ENCODE data around the gene NUDT17.
A peak's percentile ranks its signal among the peaks of the same experiment; 100 is the strongest.

NUDT17 gene

DNA sequence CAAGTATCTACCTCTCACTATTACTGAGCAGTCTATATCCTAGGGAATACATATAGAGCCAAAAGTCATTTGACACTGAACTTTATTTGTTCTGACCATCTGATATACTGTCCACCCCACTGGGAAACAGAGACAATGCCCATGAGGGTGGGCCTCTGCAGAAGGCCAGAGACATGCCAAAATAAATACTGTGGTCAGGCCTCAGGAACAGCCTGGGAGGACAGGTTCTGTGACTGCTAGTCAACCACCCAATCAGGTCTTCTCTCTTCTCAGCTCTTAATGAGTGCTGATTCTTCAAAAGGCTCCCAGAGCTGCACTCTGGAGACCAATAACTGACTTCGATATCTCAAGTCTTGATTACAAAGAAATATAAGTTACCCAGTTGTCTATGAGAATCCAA, 45.7 kb downstream of the NUDT17 start:
- no peak for DNase-seq (ENCODE audit: low read depth)

DNA sequence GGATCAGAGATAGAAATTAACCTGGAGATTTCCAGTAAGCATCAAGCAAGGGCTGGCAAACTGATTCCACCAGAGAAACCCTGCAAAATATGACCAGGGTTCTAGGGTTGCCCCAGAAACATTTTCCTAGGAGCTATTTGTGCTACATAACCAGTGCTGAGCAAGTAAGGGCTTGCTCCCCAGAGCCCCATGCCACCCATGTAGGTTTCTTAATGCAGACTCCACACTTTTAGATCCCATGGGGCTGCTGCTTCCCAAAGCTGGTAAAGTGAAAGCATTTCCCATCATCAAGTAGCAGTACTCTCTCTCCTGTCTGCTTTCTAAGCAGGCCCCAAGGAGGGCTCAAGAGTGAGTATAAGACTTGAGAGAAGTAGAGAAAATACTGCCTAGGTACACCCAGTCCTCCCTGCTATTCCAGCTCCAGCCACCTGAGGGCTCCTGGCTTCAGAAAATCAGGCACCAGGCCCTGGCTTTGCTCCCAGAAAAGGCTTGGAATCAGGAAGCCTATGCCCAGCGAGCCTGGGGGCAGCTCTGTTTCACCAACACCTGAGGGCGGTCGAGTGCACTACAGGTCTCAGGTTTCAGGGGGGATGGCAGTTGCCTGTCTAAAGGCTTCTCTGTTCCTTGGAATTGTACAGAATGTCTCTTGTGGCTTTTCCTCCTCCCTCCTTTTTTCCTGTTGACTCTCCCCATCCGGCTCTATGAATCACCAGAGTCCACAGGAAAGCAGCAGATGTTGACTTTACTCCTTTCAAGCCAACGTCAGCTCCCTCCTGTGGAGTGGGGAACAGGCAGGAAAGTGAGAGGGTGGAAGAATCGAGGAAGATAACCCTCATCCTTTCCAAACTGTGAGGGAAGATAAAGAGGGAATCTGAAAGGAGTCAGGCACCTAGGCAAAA, 46.4 kb downstream of the NUDT17 start:
- peak; percentile 99 for DNase-seq (ENCODE audit: low read depth)

DNA sequence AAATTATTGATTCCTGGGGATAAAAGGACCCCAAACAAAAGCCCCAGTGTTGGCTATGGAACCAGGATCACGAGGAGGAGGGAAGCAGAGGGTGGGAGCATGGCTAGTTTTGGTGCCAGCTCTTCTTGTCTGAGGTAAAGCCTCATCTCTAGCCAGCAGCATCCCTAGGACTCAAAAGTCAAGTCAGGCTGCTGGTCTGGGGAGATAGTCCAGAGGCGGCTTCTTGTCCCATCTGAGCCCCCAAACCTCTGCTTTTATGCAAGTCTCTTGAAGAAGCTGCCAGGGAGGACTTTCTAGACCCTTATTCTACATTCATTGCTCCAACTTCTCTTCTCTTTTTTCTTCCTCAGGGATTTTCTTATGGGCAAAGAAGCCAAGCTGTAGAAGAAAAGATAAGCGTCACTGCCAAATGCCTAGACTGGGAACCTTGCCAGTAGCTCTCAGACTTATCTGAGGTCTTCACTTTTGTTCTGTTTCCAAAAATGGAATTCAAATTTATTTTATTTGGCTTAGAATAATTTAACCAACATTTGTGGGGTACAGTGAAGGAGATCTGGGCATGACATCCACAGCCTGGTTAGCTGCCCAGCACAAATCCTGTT, 47.2 kb downstream of the NUDT17 start:
- DNase-seq (ENCODE audit: low read depth): no peak

DNA sequence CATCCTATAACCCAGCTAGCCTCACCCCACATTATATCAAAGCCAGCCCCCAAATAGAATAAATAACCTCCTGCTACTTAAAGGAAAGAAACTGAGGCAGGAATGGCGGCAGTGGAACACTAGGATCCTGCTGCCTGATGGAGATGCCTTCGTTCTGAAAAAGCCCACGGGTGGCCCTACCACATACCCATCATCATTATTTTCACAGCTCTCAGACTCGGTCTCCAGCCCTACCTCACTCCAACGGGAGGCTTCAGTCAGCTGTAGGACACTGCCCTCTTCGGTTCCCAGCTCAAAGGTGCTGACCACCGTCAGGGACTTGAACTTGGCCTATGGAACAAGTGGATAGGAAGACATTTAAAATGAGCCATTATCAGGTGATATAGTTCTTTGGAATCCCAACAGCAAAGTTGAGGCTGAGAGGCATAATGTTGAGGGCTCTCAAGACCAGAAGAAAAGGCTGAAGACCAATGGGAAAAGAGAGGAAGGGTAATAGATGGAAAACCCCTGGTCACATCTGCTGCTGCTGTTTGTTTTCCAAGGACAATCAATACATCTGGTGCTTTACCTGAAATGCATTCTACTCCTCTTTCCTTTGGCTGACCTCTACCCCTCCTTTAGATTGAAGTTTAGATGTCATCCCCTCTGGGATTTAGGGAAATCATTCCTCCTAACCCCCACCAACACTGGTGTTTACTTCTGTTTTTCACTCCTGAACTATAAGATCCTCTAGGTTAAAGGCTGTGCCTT, 48.1 kb downstream of the NUDT17 start:
- DNase-seq (ENCODE audit: low read depth): no peak

DNA sequence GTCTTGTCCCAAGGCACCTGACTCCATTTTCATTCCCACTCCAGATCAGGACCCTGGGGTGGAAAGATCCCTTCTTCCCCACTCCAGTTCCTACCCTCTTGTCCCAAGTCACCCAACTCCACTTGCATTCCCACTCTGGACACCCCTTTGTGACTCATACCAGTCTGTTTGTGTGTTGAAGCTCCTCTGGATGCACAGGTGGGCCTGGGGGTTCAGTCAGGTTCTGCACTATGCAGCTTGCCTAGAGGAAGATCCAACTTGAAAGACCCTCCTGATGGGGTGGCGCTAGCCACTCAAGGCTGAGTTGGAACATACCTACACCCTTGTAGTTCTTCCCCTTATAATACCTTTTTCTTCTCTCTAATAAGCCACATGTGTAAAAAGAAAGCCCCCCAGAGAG, 50.0 kb downstream of the NUDT17 start:
- no peak for DNase-seq (ENCODE audit: low read depth)

DNA sequence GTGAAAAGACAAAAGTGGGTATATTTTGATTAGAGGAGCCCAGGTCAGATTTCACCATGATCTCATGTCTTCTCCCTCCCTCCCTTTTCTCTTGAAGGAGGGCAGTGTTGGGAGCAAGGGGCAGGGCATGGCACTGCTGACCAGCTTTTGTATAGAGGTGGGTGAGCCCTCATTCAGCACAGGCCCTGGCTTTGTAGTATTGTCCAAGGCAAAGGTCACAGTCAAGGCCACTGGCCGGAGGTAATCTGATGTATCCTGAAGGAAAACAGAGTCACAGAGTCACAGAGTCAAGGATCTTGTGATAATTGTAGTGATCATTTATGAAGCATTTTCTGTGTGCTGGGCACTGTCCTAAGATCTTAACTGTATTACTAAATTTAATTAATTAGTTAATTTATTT, 52.5 kb downstream of the NUDT17 start:
- DNase-seq (ENCODE audit: low read depth): no peak

Measured in non-pigmented ciliary epithelial cell (primary cell).